GM19043 (cell line): ENCODE results near the gene CAMK2A.

ENCODE experiments used
- ATAC-seq: cut with Tn5 transposase; IDR thresholded peaks from one replicate; pipeline ENCODE4 v1.9.1; 2021; ENCODE audit warnings: low read depth; ENCODE audit not compliant: unreplicated experiment

Gene CAMK2A

GRCh38 chr5:150302301-150303069 lies 12.9 kb upstream of the CAMK2A start, which contains the start of gene ARSI:
Gene ARSI (minus strand): TSS chr5:150302905. CDS start chr5:150302373, 532 bp downstream.
- ATAC-seq = no peak

GRCh38 chr5:150301901-150302300 lies 12.3 kb upstream of the CAMK2A start:
- no peak for ATAC-seq

GRCh38 chr5:150301170-150301505 lies 11.6 kb upstream of the CAMK2A start:
- no peak for ATAC-seq

- ATAC-seq = no peak
Measured at GRCh38 chr5:150300496-150301169, 11.1 kb upstream of the CAMK2A start.

- ATAC-seq = no peak
Measured at GRCh38 chr5:150299571-150300327, 10.2 kb upstream of the CAMK2A start.

- no peak for ATAC-seq
Measured at GRCh38 chr5:150298701-150299451, 9.3 kb upstream of the CAMK2A start.

GRCh38 chr5:150297934-150298595 lies 8.5 kb upstream of the CAMK2A start:
- no peak for ATAC-seq

GRCh38 chr5:150297236-150297890 lies 7.8 kb upstream of the CAMK2A start:
- ATAC-seq = no peak

- ATAC-seq = no peak
Measured at GRCh38 chr5:150296496-150296895, 6.9 kb upstream of the CAMK2A start.

- no peak for ATAC-seq
Measured at GRCh38 chr5:150295741-150296486, 6.3 kb upstream of the CAMK2A start.

GRCh38 chr5:150295172-150295634 lies 5.6 kb upstream of the CAMK2A start:
- no peak for ATAC-seq

- ATAC-seq = no peak
Measured at GRCh38 chr5:150294551-150295071, 5.0 kb upstream of the CAMK2A start.

GRCh38 chr5:150293091-150293941 lies 3.7 kb upstream of the CAMK2A start:
- no peak for ATAC-seq

- no peak for ATAC-seq
Measured at GRCh38 chr5:150291388-150292385, 2.1 kb upstream of the CAMK2A start.

GRCh38 chr5:150288791-150289190 lies 782 bp downstream of the CAMK2A start:
- no peak for ATAC-seq

GRCh38 chr5:150288361-150288760 lies 1.2 kb downstream of the CAMK2A start:
- no peak for ATAC-seq

GRCh38 chr5:150286820-150287219 lies 2.8 kb downstream of the CAMK2A start:
- ATAC-seq = no peak
